GM12865 (cell line): Measurements from ENCODE around the gene YPEL5.

Experiments
- DNase-seq: peaks from one replicate; pipeline ENCODE4 v3.0.0; 2010; ENCODE audit warnings: low read depth
- H3K4me3 ChIP-seq: 2 replicates; pipeline ENCODE4 v1.5.1; 2011; ENCODE audit warnings: mild to moderate bottlenecking, low read depth, low read length, control low read depth
- CTCF ChIP-seq: IDR thresholded peaks from 2 replicates; pipeline ENCODE4 v1.5.1; 2011; ENCODE audit warnings: low read length, control low read depth, low read depth, inconsistent platforms; ENCODE audit not compliant: insufficient read depth; ENCODE audit errors: missing control alignments

The YPEL5 gene

GRCh38 chr2:30208453-30208852 is 61.6 kb downstream of the YPEL5 start:
- H3K4me3 ChIP-seq, result no peak overlapping the region
- TF ChIP-seq CTCF, result peak; percentile 78
- DNase-seq, result peak; percentile 68

- no peak overlapping the region for H3K4me3 ChIP-seq
- TF ChIP-seq CTCF, result no peak
Measured at GRCh38 chr2:30209227-30209626, 62.4 kb downstream of the YPEL5 start.

More at GRCh38 chr2:30209227-30209626, 62.4 kb downstream of the YPEL5 start:
- DNase-seq, result no peak
